ENCODE measurements around the gene KDF1.

Gene KDF1

DNA sequence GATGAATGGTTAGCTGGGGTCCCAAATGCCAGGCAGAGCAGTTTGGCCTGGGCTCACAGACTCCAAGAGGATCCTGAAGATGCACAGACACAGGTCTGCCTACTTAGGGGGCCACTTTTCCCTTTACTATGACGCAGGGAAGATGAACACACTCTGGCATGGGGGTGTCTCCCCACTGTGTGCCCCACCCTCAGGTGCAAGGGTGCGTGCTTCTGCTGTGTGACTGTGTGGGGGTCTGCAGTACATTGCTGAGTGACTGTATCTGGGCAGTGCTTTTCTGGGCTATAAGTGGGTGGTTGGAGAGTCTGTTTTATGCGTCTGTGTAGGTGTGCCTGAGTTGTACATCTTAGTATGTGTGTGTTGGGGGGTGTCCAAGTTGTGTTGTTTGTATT is 50.3 kb downstream of the KDF1 start:
- TF ChIP-seq, protein P1, sequence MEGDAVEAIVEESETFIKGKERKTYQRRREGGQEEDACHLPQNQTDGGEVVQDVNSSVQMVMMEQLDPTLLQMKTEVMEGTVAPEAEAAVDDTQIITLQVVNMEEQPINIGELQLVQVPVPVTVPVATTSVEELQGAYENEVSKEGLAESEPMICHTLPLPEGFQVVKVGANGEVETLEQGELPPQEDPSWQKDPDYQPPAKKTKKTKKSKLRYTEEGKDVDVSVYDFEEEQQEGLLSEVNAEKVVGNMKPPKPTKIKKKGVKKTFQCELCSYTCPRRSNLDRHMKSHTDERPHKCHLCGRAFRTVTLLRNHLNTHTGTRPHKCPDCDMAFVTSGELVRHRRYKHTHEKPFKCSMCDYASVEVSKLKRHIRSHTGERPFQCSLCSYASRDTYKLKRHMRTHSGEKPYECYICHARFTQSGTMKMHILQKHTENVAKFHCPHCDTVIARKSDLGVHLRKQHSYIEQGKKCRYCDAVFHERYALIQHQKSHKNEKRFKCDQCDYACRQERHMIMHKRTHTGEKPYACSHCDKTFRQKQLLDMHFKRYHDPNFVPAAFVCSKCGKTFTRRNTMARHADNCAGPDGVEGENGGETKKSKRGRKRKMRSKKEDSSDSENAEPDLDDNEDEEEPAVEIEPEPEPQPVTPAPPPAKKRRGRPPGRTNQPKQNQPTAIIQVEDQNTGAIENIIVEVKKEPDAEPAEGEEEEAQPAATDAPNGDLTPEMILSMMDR (IDR thresholded peaks at IDR 0.05): no peak

- TF ChIP-seq, protein P1 (IDR thresholded peaks at IDR 0.05): no peak
Observed at GRCh38 chr1:26907071-26907917, 53.0 kb downstream of the KDF1 start.

DNA sequence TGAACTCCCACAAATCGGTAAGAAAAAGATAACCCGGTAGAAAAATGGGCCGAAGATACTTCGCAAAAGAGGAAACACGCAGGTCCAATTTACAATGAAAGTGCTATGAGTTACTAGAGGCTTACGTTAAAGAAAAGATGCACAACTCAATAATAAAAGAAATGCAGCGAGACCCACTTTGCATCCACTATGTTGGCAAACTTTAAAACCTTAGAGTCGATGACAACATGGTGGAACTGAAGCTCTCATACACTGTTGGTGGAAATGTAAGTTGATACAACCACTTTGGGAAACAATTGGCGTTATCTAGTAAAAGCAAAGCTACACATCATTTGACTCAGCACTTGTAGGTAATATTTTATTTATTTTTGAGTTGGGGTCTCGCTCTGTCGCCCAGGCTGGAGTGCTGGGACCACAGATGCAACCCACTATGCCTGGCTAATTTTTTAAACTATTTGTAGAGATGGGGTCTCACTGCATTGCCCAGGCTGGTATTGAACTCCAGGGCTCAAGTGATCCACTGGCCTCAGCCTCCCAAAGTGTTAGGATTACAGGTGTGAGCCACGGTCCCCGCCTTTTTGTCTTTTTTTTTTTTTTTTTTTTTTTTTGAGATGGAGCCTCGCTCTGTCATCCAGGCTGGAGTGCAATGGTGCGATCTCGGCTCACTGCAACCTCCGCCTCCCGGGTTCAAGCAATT is 59.3 kb downstream of the KDF1 start:
- TF ChIP-seq, protein P1 (IDR thresholded peaks at IDR 0.05): no peak

GRCh38 chr1:26900001-26900814 is 60.1 kb downstream of the KDF1 start, which contains the start of gene GPATCH3:
Gene GPATCH3 (minus strand): TSS chr1:26900467. CDS start chr1:26900442, 25 bp downstream.
- TF ChIP-seq, protein P1 (IDR thresholded peaks at IDR 0.05): no peak

Data from LNCAP (cell line).